Cardiac septum (tissue), 1 donor: ENCODE measurements around the gene WSCD1. TPM values are rescaled to one million over a fixed set of nuclear protein-coding genes. Genes with fewer than 3 reads are reported as not detected.

Experiments used
- DNase-seq: peaks from one replicate; pipeline ENCODE4 v3.0.0-alpha.2; 2020; ENCODE audit warnings: low spot score
- intact Hi-C: fragments of 100-400 bp; cut with DNase I; formaldehyde crosslinking; loops from one replicate; pipeline ENCODE4 v1.14.0; 2022
- total RNA-seq: library from RNA; stranded (reverse); fragmentation: NEBNext Ultra II Directional; extraction: Animal tissue kit (Norgen Biotek cat#: 25700); gene quantifications from one replicate; pipeline ENCODE4 v1.2.1, GENCODE V29; 2021
- donor health status: DM: no; HTN: no; CAD: no.

The WSCD1 gene
- total RNA-seq, 1 donor from 2014 or later, result 1.4 TPM

DNA sequence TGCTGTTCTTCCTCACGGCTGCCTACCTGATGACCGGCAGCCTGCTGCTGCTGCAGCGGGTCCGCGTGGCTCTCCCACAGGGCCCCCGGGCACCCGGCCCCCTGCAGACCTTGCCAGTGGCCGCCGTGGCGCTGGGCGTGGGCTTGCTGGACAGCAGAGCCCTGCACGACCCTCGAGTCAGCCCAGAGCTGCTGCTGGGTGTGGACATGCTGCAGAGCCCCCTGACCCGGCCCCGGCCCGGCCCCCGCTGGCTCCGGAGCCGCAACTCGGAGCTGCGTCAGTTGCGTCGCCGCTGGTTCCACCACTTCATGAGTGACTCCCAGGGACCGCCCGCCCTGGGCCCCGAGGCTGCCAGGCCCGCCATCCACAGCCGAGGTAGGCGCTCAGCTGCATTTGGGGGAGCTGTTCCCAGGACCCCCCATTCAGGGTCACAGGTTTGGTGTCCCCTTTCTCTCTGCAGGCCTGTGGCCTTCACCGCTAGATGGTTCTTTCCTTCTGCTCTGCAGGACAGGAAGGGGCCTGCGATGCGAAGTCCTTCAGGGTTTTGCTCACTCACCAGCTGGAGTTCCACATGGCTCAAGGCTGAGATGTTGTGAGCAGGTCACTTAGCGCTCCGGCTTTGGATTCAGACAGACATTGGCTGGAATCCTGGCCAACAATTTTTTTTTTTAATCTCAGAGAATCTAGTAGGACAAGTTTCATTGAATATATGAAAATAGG lies 10.7 kb downstream of the WSCD1 start:
- no peak for DNase-seq
- intact Hi-C loops, result loop anchor here (10.0 kb wide), 1 partner anchor 64 kb away; no protein-coding TSS in a partner anchor

DNA sequence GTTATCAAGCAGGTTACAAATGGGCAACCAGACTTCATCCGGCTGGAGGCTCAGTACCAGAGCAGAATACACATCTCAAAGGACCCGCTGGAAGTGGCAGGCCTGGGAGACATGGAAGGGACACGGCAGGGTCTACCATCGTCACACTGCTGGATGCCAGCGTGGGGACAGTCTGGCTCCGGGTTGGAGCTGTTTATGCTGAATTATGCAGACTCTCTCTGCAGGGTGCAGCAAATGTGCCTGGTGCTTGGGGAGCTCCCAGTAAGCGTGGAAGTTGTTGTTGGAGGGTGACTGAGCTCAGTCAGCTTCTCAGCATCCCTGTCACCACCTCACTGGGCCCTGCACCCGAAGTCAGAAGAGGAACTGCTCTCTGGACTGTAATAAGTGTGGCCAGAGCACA lies 12.2 kb downstream of the WSCD1 start:
- intact Hi-C loops, result loop anchor here (10.0 kb wide), 1 partner anchor 62 kb away; no protein-coding TSS in a partner anchor
- no peak for DNase-seq

GRCh38 chr17:6084311-6085161 lies 14.4 kb downstream of the WSCD1 start:
- intact Hi-C loops, result loop anchor here (10.0 kb wide), 1 partner anchor 60 kb away; no protein-coding TSS in a partner anchor
- no peak for DNase-seq

- intact Hi-C loops, result loop anchor here (10.0 kb wide), 1 partner anchor 59 kb away; no protein-coding TSS in a partner anchor
- no peak for DNase-seq
Observed at GRCh38 chr17:6085812-6086211, 15.6 kb downstream of the WSCD1 start.

DNA sequence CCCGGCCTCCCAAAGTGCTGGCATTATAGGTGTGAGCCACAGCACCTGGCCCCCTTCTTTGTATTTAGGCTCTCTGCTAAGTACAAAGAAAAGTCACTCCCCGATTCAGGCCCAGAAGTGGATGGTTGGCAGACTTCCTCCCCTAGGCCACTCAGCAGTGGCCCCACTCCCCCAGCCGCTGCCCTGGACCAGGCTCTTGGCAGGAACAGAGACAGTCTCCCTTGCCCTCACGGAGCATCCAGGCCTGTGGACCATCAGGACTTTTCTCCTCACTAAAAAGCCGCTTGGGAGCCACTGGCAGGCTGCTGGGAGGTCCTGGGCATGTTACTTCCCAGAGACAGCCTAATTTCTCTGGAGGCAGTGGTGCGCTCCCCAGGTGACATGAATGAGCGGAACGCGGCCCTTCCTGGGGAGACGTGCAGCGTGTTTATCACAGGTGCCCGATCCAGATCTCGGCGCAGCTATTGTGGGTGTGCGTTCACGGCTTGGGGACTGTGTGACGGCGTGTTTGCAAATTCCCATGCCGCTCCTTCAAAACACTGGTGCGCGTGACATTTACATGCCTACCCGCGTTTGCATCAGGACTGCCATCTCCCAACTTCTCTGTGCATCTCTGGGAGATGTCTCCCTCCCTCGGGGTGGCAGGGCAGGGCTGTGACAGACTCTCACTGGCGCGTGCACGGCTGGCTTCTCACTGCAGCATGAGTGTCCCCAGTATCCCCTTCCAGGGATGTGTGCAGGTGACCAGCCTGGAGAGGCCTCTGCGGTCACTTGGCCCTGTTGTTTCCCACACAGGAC lies 16.6 kb downstream of the WSCD1 start:
- DNase-seq, result no peak
- intact Hi-C loops, result loop anchor here (10.0 kb wide), 1 partner anchor 58 kb away; no protein-coding TSS in a partner anchor

- no peak for DNase-seq
- intact Hi-C loops, result loop anchor here (10.0 kb wide), 1 partner anchor 57 kb away; no protein-coding TSS in a partner anchor
Observed at GRCh38 chr17:6088141-6088540, 18.0 kb downstream of the WSCD1 start.

DNA sequence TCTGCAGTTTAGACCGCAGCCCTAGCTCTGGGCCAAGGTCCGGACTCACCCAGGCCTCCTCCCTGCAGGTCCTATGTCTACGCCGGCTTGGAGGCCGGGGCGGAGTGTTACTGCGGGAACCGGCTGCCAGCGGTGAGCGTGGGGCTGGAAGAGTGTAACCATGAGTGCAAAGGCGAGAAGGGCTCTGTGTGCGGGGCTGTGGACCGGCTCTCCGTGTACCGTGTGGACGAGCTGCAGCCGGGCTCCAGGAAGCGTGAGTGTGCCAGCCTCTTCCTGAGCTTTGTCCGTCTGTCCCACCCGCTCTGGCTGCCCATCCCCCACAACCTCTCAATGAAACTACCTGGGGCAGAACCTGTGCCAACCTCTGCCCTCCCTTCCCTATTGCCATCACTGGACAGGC lies 20.1 kb downstream of the WSCD1 start:
- intact Hi-C loops, result no loop called here
- no peak for DNase-seq

- no peak for DNase-seq
- intact Hi-C loops, result no loop called here
Observed at GRCh38 chr17:6092182-6092902, 22.2 kb downstream of the WSCD1 start.

- intact Hi-C loops, result no loop called here
- no peak for DNase-seq
Observed at GRCh38 chr17:6092903-6093468, 22.8 kb downstream of the WSCD1 start.

DNA sequence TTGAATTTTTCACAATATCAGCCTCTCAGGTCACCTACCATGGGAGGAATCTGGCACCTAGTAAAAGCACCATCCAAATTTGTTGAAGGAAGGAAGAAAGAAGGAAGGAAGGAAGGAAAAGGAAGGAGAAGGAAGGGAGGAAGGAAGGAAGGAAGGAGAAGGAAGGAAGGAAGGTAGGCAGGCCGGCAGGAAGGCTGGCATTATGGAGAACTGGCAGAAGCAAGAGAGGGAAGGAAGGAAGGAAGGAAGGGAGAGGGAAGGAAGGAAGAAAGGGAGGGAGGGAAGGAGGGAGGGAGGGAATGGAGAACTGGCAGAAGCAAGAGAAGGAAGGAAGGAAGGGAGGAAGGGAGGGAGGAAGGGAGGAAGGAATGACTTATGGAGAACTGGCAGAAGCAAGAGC lies 24.3 kb downstream of the WSCD1 start:
- DNase-seq, result no peak
- intact Hi-C loops, result no loop called here

- intact Hi-C loops, result no loop called here
Observed at GRCh38 chr17:6094926-6095325, 24.7 kb downstream of the WSCD1 start.

DNA sequence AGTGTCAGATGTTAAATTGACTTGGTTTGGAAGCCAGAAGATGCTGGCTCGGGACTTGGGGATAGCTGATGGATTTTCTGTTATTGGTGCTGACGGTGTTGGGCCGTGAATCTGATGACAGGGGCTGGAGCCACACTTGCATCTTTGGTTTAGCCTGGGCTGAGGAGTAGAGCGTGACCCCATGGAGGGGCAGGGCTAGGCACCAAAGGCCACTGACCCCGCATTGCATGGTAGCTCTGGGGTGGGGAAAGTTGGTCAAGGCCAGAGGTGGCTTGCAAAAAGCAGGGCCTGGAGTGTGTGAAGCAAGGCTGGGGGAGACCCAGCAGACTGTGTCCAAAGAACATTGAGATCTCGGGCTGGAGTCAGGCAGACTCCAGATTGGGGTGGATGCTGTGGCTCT lies 25.3 kb downstream of the WSCD1 start:
- intact Hi-C loops, result no loop called here
- no peak for DNase-seq

More at GRCh38 chr17:6094926-6095325, 24.7 kb downstream of the WSCD1 start:
- no peak for DNase-seq

DNA sequence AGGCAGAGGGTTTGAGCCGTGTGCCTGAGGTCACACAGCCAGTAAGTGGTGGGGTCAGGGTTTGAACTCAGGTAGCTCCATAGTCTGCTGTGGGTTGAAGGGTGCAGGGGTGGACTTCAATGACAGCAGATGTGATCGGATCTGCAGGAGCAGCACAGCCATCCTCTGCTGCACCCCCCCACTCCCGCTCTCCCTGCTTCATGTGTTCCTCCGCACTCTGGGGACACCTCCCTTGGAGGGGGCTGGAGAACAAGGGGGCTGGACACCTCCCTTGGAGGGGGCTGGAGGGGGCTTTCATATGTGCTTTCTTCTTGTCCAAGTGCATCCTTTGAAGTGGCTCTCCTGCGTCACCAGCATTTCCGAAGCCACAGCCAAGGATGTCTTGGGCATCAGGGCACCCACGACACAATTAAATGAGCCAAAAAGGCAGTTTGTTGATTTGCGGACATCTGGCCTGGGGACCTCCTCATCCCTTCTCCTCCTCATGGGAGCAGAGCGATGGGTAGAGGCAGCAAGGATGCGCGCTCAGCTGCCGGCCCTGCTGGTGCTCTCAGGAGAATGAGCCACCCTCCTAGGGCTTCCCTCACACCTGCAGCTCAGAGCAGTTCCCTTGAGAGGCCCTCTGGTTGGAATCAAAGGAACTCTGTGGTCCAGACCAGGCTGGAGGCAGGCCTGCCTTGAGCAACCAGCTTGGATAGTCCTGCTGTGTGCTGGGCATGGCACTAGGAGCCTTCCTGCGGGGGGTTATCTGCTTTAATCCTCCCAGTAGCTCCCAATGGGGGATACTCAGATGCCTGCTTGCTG lies 26.2 kb downstream of the WSCD1 start:
- intact Hi-C loops, result no loop called here
- no peak for DNase-seq

DNA sequence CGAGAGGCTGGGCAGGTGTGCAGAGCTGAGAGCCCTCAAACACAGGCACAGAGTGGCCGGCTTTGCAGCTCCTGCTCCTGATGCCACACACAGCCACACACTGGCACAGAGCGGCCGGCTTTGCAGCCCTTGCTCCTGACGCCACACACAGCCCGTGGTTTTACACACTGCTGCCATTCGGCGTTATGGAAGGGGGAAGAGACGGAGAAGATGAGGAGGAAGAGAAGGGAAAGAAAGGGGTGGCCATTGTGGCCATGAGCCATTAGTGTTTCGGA lies 26.8 kb downstream of the WSCD1 start:
- DNase-seq, result no peak
- intact Hi-C loops, result no loop called here

GRCh38 chr17:6098050-6098822 lies 28.1 kb downstream of the WSCD1 start:
- intact Hi-C loops, result no loop called here
- DNase-seq, result no peak

DNA sequence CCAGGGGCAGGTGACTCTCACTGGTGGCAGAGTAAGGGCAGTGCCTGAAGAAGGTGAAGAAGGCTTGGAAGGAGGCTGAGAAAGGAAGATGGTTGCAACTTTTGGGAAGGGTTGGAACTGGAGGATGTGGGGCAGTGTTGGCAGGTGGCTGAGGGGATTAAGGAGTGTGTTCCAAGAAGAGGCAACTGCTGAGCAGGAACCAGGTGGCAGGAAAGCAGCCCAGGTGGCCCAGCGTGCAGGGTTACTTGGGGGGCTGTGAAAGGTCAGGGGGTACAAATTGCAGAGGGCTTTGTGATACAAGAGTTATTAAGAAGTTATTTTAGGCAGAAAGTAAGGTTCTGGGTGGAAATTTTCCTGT lies 28.6 kb downstream of the WSCD1 start:
- DNase-seq, result no peak
- intact Hi-C loops, result no loop called here

- DNase-seq, result no peak
- intact Hi-C loops, result no loop called here
Observed at GRCh38 chr17:6099492-6099891, 29.3 kb downstream of the WSCD1 start.

GRCh38 chr17:6100146-6100545 lies 30.0 kb downstream of the WSCD1 start:
- intact Hi-C loops, result no loop called here
- DNase-seq, result peak; percentile 63
